Epithelial cell of proximal tubule (primary cell): Measurements from ENCODE around the gene NKX1-2. TPM values are rescaled to one million over a fixed set of nuclear protein-coding genes. Genes with fewer than 3 reads are reported as not detected.

Experiments
- DNase-seq: peaks from one replicate; pipeline ENCODE4 v3.0.0-alpha.2; 2011; ENCODE audit warnings: low read depth
- H3K4me3 ChIP-seq: 2 replicates; pipeline ENCODE4 v1.5.1; 2011; ENCODE audit warnings: low read depth, mild to moderate bottlenecking, low read length
- total RNA-seq: library from RNA; depleted of rRNA; stranded (reverse); fragments of >200 nt; gene quantifications from 2 replicates; pipeline ENCODE4 v1.2.3, GENCODE V29; 2015
- TF ChIP-seq, protein P1 (sequence below): conservative IDR thresholded peaks from 2 replicates; pipeline ENCODE4 v1.5.1; 2012; ENCODE audit warnings: low read depth, mild to moderate bottlenecking, low read length

The NKX1-2 gene
- total RNA-seq, 1 donor from 2014 or later: not detected

DNA sequence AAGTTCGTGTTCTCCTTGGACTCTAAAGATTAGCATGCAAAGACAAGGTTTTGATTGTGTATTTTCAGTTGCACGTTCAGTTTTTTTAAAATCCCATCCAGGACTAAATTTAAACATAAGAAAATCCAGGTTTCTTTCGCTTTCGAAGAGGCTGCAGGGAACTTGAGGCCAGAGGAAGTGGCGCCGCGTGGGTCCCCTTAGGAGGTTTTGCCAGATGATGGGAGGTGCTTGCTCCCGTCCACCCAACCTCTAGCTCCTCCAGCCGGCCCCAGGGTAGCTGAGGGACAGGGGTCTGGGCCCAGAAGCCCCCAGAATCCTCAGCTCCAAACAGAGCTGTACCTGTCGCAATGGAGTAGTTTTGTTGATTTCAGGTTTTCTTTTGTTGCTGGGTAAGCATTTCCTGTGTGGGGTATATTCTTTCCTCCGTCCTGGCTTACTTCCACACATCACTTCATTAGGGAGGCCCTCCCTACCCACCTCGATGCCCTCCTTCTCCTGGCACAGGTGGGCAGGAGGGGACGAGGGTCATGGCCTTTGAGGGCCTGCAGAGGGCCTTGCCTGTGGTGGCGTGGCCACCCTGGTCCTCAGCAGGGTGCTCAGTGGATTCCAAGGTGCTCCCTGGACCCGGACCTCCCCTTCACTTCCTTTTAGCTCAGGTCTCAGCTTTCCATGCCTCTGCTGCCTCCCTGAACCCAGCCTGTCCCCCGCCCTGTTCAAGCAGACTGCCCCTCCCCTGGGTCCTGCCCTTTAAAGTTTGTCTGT lies 44.4 kb upstream of the NKX1-2 start:
- TF ChIP-seq, protein P1, sequence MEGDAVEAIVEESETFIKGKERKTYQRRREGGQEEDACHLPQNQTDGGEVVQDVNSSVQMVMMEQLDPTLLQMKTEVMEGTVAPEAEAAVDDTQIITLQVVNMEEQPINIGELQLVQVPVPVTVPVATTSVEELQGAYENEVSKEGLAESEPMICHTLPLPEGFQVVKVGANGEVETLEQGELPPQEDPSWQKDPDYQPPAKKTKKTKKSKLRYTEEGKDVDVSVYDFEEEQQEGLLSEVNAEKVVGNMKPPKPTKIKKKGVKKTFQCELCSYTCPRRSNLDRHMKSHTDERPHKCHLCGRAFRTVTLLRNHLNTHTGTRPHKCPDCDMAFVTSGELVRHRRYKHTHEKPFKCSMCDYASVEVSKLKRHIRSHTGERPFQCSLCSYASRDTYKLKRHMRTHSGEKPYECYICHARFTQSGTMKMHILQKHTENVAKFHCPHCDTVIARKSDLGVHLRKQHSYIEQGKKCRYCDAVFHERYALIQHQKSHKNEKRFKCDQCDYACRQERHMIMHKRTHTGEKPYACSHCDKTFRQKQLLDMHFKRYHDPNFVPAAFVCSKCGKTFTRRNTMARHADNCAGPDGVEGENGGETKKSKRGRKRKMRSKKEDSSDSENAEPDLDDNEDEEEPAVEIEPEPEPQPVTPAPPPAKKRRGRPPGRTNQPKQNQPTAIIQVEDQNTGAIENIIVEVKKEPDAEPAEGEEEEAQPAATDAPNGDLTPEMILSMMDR: no peak
- no peak for DNase-seq
- no peak overlapping the region for H3K4me3 ChIP-seq

DNA sequence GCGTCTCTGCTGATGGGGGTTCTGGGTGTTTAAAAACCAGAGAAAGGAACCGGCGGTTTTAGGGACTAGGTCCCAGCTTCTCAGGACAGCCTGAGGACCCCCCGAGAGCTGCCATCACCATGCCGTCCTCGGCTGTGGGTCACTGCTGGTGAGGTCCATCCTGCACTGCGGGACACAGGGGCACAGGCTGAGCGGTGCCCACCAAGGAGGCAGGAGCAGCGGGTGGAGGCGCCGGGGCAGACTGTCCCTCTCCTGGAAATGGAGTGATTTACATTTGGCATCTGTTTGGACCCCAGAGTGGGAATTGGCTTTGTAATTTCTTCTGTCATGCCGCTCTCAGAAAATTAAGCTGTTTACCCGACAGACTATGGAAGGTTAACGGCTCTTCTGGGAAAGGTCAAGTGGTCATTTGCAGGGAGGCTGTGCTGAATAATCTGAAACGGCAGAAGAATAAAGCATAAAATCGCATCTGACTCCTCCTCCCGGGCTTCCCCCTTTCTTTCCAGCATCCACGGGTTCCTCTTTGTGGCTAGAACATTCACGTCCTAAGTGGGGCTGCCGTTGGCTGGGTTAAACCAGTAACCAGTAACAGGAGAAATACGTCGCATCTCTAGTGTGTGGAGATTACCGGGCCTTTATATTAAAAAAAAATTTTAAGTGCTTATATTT lies 43.5 kb upstream of the NKX1-2 start:
- no peak overlapping the region for H3K4me3 ChIP-seq
- TF ChIP-seq, protein P1: no peak
- no peak for DNase-seq

DNA sequence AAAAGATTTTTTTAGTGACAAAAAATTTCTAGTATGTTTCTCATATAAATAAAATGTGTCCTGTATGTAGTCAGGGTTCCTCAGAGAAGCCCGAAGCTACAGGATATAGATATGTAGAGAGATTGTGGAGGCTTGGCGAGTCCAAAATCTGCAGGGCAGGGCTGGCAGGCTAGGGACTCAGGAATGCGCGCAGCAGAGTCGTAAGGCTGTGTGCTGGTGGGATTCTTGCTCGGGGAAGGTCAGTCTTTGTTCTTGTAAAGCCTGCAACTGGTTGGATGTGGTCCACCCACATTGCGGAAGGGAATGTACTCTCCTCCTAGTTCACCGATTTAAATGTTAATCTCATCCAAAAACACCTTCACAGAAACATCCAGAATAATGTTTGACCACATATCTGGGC lies 42.4 kb upstream of the NKX1-2 start:
- H3K4me3 ChIP-seq: no peak overlapping the region
- TF ChIP-seq, protein P1: no peak
- DNase-seq: no peak

DNA sequence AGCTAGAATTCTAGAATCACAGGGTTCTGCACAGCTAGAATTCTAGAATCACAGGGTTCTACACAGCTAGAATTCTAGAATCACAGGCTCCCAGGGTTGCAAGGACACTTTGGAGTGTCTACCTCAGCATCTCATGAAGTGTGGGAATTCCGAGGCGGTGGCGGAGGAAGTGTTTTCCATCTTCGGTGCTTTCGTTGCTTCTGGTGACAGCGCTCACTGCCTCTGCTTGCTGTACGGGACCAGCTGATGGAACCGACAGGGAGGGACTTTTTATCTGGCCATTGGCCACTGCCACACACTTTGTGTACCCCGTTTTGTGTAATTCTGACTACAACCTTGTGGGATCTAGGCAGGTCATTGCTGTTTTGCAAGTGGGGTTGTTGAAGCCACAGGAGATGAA lies 41.3 kb upstream of the NKX1-2 start:
- no peak overlapping the region for H3K4me3 ChIP-seq
- TF ChIP-seq, protein P1: no peak
- DNase-seq: no peak

DNA sequence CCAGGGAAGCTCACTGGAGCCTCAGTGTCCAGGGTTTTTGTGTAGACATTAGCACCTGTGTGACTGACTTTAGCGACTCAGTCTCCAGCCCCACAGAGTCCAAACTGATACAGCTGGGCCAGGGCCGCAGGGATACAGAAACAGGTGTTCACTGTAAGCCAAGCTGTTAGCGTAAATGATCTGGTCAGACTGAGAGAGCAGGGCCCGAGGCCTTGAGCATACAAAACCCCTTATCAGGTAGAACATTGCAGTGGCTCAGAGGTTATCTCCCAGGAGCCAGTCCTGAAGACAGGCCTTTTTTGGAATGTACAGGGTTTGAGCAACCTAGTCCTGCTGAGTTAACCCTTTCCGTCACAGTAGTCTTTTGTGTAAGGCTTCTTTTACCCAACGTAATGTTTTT lies 36.8 kb upstream of the NKX1-2 start:
- no peak overlapping the region for H3K4me3 ChIP-seq
- TF ChIP-seq, protein P1: no peak
- no peak for DNase-seq

DNA sequence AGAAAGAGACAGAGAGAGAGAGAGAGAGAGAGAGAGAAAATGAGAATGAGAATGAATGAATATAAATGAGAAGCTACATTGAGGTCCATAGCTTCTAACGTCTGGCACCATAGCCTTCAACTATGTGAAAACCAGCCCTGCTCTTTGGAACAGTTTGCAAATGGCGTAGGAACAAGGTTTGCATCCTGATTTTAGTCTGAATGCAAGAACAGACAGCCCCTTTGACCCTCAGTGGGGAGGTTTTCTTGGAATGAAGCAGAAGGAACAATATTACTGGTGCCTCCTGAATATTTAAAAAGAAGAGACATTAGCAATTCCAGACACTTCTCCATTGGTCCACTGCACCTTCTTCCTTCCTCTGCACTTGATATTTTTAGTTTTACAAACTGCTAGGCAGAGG lies 34.8 kb upstream of the NKX1-2 start:
- TF ChIP-seq, protein P1: no peak
- no peak overlapping the region for H3K4me3 ChIP-seq
- DNase-seq: no peak
